GM21423 (cell line): ENCODE measurements around the gene AKAP12.

ENCODE experiments used
- ATAC-seq: cut with Tn5 transposase; IDR thresholded peaks from one replicate; pipeline ENCODE4 v1.9.1; 2021; ENCODE audit warnings: mild to moderate bottlenecking, moderate library complexity; ENCODE audit not compliant: unreplicated experiment

AKAP12 gene

GRCh38 chr6:151403919-151404308 is 164.1 kb downstream of the AKAP12 start:
- no peak for ATAC-seq
